Keratinocyte (primary cell): ENCODE measurements around the gene SCAMP1.

Source experiments
- CTCF ChIP-seq, 3 experiments: IDR thresholded peaks in 1 of 3; conservative IDR thresholded peaks in 1 of 3; optimal IDR thresholded peaks in 1 of 3; 2 replicates in 2 of 3; 3 replicates in 1 of 3; pipeline versions ENCODE3 to v1.5.1; 2011; ENCODE audit warnings: low read length in 3 of 3, mild to moderate bottlenecking in 3 of 3, moderate library complexity in 2 of 3, control low read depth in 1 of 3, inconsistent platforms in 1 of 3; ENCODE audit not compliant: insufficient read depth in 2 of 3; ENCODE audit errors: extremely low read depth in 1 of 3
- EZH2 ChIP-seq: IDR thresholded peaks from one replicate; pipeline ENCODE4 v1.6.1; 2012; ENCODE audit warnings: inconsistent platforms, mild to moderate bottlenecking, low read length, moderate library complexity

GRCh38 chr5:78506261-78507024 is 146.0 kb downstream of the SCAMP1 start:
- TF ChIP-seq EZH2 (no peak), CTCF (optimal IDR thresholded peaks at IDR 0.05 in 1 of 3, IDR thresholded peaks at IDR 0.05 in 1 of 3, conservative IDR thresholded peaks at IDR 0.05 in 1 of 3; ENCODE audit: extremely low read depth in 1 of 3, insufficient read depth in 2 of 3, low read length in 3 of 3) (no peak)
